ENCODE measurements around the gene ELOVL7.

- TF ChIP-seq CTCF (IDR thresholded peaks at IDR 0.05) (no peak), TCF7L2 (IDR thresholded peaks at IDR 0.05; ENCODE audit: low read depth, low read length) (no peak), SIN3A (IDR thresholded peaks at IDR 0.05; ENCODE audit: borderline replicate concordance, insufficient read depth, low read depth, low read length) (no peak), POLR2AphosphoS5 (IDR thresholded peaks at IDR 0.05; ENCODE audit: low read depth, low read length) (no peak)
- TF ChIP-seq, protein P1, sequence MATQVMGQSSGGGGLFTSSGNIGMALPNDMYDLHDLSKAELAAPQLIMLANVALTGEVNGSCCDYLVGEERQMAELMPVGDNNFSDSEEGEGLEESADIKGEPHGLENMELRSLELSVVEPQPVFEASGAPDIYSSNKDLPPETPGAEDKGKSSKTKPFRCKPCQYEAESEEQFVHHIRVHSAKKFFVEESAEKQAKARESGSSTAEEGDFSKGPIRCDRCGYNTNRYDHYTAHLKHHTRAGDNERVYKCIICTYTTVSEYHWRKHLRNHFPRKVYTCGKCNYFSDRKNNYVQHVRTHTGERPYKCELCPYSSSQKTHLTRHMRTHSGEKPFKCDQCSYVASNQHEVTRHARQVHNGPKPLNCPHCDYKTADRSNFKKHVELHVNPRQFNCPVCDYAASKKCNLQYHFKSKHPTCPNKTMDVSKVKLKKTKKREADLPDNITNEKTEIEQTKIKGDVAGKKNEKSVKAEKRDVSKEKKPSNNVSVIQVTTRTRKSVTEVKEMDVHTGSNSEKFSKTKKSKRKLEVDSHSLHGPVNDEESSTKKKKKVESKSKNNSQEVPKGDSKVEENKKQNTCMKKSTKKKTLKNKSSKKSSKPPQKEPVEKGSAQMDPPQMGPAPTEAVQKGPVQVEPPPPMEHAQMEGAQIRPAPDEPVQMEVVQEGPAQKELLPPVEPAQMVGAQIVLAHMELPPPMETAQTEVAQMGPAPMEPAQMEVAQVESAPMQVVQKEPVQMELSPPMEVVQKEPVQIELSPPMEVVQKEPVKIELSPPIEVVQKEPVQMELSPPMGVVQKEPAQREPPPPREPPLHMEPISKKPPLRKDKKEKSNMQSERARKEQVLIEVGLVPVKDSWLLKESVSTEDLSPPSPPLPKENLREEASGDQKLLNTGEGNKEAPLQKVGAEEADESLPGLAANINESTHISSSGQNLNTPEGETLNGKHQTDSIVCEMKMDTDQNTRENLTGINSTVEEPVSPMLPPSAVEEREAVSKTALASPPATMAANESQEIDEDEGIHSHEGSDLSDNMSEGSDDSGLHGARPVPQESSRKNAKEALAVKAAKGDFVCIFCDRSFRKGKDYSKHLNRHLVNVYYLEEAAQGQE (IDR thresholded peaks at IDR 0.05; ENCODE audit: insufficient read depth in 1 of 2, low read depth in 2 of 2, low read length in 1 of 2): no peak
Observed at GRCh38 chr5:60852940-60853339, 8.9 kb upstream of the ELOVL7 start.
